WERI-Rb-1 (cell line): ENCODE data around the gene RASA3.
"Not testable (repeated sequence)": the region's sequence is repeated elsewhere in the genome, so short reads cannot be mapped to it uniquely, and the experiment has no call there.

Experiments
- DNase-seq: peaks from one replicate; pipeline ENCODE4 v3.0.0-alpha.2; 2020
- H3K27ac ChIP-seq: fragments of 250-450 bp; sonication (Bioruptor Pico); 2 replicates; pipeline ENCODE4 v1.5.1; 2020; ENCODE audit warnings: mild to moderate bottlenecking, moderate library complexity
- H3K27me3 ChIP-seq: fragments of 250-450 bp; sonication (Bioruptor Pico); 2 replicates; pipeline ENCODE4 v1.5.1; 2021; ENCODE audit warnings: mild to moderate bottlenecking, low read depth, moderate library complexity; ENCODE audit not compliant: insufficient read depth, severe bottlenecking
- H3K36me3 ChIP-seq: fragments of 250-450 bp; sonication (Bioruptor Pico); 2 replicates; pipeline ENCODE4 v1.5.1; 2020; ENCODE audit warnings: mild to moderate bottlenecking, moderate library complexity
- H3K4me3 ChIP-seq: 2 replicates; pipeline ENCODE4 v1.5.1; 2011; ENCODE audit warnings: low read depth, mild to moderate bottlenecking, control low read depth, low read length
- H3K9me3 ChIP-seq: fragments of 250-450 bp; sonication (Bioruptor Pico); 2 replicates; pipeline ENCODE4 v1.5.1; 2021; ENCODE audit warnings: mild to moderate bottlenecking, moderate library complexity; ENCODE audit not compliant: severe bottlenecking
- CTCF ChIP-seq: IDR thresholded peaks from 2 replicates; pipeline ENCODE4 v1.5.1; 2011; ENCODE audit warnings: low read depth, mild to moderate bottlenecking, control low read depth, inconsistent platforms, low read length

The RASA3 gene

GRCh38 chr13:114152831-114153371 lies 20.5 kb upstream of the RASA3 start:
- DNase-seq: no peak
- TF ChIP-seq CTCF: no peak
- H3K27me3 ChIP-seq: no peaks in the 10 kb centered on the region
- H3K4me3 ChIP-seq: no peak overlapping the region
- no peaks in the 10 kb centered on the region for H3K36me3 ChIP-seq
- H3K27ac ChIP-seq: no peak overlapping the region
- no peaks in the 10 kb centered on the region for H3K9me3 ChIP-seq

GRCh38 chr13:114152285-114152645 lies 19.8 kb upstream of the RASA3 start:
- no peaks in the 10 kb centered on the region for H3K27me3 ChIP-seq
- no peaks in the 10 kb centered on the region for H3K9me3 ChIP-seq
- TF ChIP-seq CTCF: no peak
- H3K4me3 ChIP-seq: no peak overlapping the region
- no peak for DNase-seq
- no peaks in the 10 kb centered on the region for H3K36me3 ChIP-seq
- H3K27ac ChIP-seq: no peak overlapping the region

GRCh38 chr13:114151565-114152284 lies 19.3 kb upstream of the RASA3 start:
- DNase-seq: no peak
- no peaks in the 10 kb centered on the region for H3K9me3 ChIP-seq
- no peak overlapping the region for H3K27ac ChIP-seq
- no peak overlapping the region for H3K4me3 ChIP-seq
- H3K27me3 ChIP-seq: no peaks in the 10 kb centered on the region
- no peak for TF ChIP-seq CTCF
- no peaks in the 10 kb centered on the region for H3K36me3 ChIP-seq

- Histone ChIP-seq H3K27me3 (no peaks in the 10 kb centered on the region), H3K9me3 (no peaks in the 10 kb centered on the region), H3K4me3 (no peak overlapping the region), H3K36me3 (no peaks in the 10 kb centered on the region), H3K27ac (no peak overlapping the region)
- no peak for DNase-seq
- no peak for TF ChIP-seq CTCF
Observed at GRCh38 chr13:114151031-114151430, 18.6 kb upstream of the RASA3 start.

- no peak for DNase-seq
- H3K27ac ChIP-seq: no peak overlapping the region
- no peak overlapping the region for H3K4me3 ChIP-seq
Observed at GRCh38 chr13:114149774-114150740, 17.6 kb upstream of the RASA3 start.

GRCh38 chr13:114148886-114149285 lies 16.5 kb upstream of the RASA3 start:
- H3K4me3 ChIP-seq, H3K27ac ChIP-seq, H3K36me3 ChIP-seq, H3K9me3 ChIP-seq, H3K27me3 ChIP-seq, DNase-seq: not testable (repeated sequence)

More at GRCh38 chr13:114149774-114150740, 17.6 kb upstream of the RASA3 start:
- TF ChIP-seq CTCF: no peak
- Histone ChIP-seq H3K27me3 (no peaks in the 10 kb centered on the region), H3K9me3 (no peaks in the 10 kb centered on the region), H3K36me3 (no peaks in the 10 kb centered on the region)
